ENCODE data around the gene HIVEP3.

DNA sequence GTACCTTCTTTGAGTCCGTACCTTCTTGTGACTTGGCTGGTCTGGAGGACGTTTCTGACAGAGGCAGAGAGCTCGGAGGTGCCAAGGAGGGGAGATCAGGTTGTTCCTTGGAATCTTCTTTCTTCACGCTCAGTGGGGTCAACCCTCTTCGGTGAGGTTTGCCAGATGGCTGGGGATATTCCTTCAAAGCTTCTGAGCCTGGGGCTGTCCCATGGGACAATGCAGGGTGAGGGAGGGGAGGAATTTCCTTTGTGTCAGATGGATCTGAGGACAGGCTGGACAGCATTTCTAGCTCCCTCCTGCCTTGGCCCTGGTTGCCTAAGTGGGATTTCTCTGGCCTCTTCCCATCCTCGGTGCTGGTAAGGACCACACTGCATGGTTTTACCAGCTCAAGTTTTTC lies 338.7 kb downstream of the HIVEP3 start:
- TF ChIP-seq CBFB (CRISPR knock-in tag; IDR thresholded peaks at IDR 0.05) (no peak), POLR2A (IDR thresholded peaks at IDR 0.05; ENCODE audit: insufficient read depth in 1 of 2, low read depth in 2 of 2, low read length in 2 of 2) (no peak), ZNF12 (CRISPR knock-in tag; IDR thresholded peaks at IDR 0.05) (no peak), CBX2 (IDR thresholded peaks at IDR 0.05; ENCODE audit: low read depth, low read length) (no peak), CBX2 (CRISPR knock-in tag; IDR thresholded peaks at IDR 0.05; ENCODE audit: low read depth) (no peak), ZNF431 (CRISPR knock-in tag; IDR thresholded peaks at IDR 0.05; ENCODE audit: borderline replicate concordance, low read depth) (no peak), ZNF660 (CRISPR knock-in tag; IDR thresholded peaks at IDR 0.05; ENCODE audit: borderline replicate concordance, low read depth) (no peak), PCBP2 (optimal IDR thresholded peaks at IDR 0.05; ENCODE audit: low read depth, low read length, poor library complexity, severe bottlenecking) (no peak)
- TF ChIP-seq, protein P1, sequence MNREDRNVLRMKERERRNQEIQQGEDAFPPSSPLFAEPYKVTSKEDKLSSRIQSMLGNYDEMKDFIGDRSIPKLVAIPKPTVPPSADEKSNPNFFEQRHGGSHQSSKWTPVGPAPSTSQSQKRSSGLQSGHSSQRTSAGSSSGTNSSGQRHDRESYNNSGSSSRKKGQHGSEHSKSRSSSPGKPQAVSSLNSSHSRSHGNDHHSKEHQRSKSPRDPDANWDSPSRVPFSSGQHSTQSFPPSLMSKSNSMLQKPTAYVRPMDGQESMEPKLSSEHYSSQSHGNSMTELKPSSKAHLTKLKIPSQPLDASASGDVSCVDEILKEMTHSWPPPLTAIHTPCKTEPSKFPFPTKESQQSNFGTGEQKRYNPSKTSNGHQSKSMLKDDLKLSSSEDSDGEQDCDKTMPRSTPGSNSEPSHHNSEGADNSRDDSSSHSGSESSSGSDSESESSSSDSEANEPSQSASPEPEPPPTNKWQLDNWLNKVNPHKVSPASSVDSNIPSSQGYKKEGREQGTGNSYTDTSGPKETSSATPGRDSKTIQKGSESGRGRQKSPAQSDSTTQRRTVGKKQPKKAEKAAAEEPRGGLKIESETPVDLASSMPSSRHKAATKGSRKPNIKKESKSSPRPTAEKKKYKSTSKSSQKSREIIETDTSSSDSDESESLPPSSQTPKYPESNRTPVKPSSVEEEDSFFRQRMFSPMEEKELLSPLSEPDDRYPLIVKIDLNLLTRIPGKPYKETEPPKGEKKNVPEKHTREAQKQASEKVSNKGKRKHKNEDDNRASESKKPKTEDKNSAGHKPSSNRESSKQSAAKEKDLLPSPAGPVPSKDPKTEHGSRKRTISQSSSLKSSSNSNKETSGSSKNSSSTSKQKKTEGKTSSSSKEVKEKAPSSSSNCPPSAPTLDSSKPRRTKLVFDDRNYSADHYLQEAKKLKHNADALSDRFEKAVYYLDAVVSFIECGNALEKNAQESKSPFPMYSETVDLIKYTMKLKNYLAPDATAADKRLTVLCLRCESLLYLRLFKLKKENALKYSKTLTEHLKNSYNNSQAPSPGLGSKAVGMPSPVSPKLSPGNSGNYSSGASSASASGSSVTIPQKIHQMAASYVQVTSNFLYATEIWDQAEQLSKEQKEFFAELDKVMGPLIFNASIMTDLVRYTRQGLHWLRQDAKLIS (CRISPR knock-in tag; IDR thresholded peaks at IDR 0.05): no peak
- TF ChIP-seq, protein P2, sequence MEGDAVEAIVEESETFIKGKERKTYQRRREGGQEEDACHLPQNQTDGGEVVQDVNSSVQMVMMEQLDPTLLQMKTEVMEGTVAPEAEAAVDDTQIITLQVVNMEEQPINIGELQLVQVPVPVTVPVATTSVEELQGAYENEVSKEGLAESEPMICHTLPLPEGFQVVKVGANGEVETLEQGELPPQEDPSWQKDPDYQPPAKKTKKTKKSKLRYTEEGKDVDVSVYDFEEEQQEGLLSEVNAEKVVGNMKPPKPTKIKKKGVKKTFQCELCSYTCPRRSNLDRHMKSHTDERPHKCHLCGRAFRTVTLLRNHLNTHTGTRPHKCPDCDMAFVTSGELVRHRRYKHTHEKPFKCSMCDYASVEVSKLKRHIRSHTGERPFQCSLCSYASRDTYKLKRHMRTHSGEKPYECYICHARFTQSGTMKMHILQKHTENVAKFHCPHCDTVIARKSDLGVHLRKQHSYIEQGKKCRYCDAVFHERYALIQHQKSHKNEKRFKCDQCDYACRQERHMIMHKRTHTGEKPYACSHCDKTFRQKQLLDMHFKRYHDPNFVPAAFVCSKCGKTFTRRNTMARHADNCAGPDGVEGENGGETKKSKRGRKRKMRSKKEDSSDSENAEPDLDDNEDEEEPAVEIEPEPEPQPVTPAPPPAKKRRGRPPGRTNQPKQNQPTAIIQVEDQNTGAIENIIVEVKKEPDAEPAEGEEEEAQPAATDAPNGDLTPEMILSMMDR (CRISPR knock-in tag; IDR thresholded peaks at IDR 0.05): no peak

All from HepG2 (cell line).